IPS-15b (cell line): ENCODE results near the gene BLNK.
"Not testable (repeated sequence)": the region's sequence is repeated elsewhere in the genome, so short reads cannot be mapped to it uniquely, and the experiment has no call there.

Experiments used
- H3K27me3 ChIP-seq: one replicate; pipeline ENCODE4 v1.6.1; 2013; ENCODE audit warnings: low read length; ENCODE audit not compliant: control insufficient read depth, insufficient read depth
- H3K36me3 ChIP-seq: one replicate; pipeline ENCODE4 v1.6.1; 2013; ENCODE audit warnings: low read length; ENCODE audit not compliant: control insufficient read depth, insufficient read depth
- H3K4me1 ChIP-seq: one replicate; pipeline ENCODE4 v1.6.1; 2013; ENCODE audit warnings: mild to moderate bottlenecking, low read length; ENCODE audit not compliant: control insufficient read depth, insufficient read depth
- H3K4me3 ChIP-seq: one replicate; pipeline ENCODE4 v1.5.1; 2013; ENCODE audit warnings: low read depth, low read length
- H3K9ac ChIP-seq: one replicate; pipeline ENCODE4 v1.6.1; 2013; ENCODE audit warnings: low read depth, mild to moderate bottlenecking, low read length
- H3K9me3 ChIP-seq: one replicate; pipeline ENCODE4 v1.6.1; 2013; ENCODE audit warnings: mild to moderate bottlenecking, low read length; ENCODE audit not compliant: control insufficient read depth, insufficient read depth

Gene BLNK

DNA sequence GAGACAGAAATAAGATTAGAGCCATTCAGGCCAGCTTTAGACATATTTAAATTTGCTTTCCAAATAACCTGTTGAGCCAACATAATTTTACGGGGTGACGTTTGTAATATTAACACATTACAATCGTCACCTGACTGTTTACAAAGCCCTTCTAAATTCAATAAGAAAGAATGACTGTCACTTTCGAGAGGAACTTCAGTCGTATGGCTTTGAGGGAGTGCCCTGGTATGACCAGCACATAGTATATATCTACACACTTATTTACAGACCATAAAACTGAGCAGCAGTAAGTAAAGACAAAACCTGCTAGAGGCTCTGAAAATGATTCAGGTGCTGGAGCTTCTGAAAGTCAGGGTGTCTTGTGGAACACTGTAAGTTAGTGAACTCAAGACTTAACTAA, 62.4 kb downstream of the BLNK start:
- peaks cover 3% of the 10 kb centered on the region for H3K4me1 ChIP-seq
- H3K9me3 ChIP-seq = no peaks in the 10 kb centered on the region
- H3K27me3 ChIP-seq = no peaks in the 10 kb centered on the region
- no peak overlapping the region for H3K4me3 ChIP-seq
- H3K36me3 ChIP-seq = no peaks in the 10 kb centered on the region
- no peak overlapping the region for H3K9ac ChIP-seq

DNA sequence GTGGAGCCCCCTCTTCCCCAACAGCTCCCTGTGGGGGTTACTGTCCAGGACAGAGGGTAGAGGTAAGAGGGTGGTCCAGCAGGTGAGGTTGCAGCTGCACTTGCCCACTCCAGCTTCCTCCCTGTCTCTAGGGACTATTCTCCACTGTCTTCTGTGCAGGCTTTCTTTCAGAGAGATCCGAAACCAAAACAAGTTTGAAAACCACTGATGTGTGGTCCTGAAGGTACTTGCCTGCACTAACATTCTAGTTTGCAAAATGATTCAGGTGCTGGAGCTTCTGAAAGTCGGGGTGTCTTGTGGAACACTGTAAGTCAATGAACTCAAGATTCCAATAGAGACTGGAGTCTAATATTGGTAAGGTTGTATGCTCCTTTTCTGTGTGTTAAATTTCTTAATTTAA, 63.1 kb downstream of the BLNK start:
- no peaks in the 10 kb centered on the region for H3K27me3 ChIP-seq

DNA sequence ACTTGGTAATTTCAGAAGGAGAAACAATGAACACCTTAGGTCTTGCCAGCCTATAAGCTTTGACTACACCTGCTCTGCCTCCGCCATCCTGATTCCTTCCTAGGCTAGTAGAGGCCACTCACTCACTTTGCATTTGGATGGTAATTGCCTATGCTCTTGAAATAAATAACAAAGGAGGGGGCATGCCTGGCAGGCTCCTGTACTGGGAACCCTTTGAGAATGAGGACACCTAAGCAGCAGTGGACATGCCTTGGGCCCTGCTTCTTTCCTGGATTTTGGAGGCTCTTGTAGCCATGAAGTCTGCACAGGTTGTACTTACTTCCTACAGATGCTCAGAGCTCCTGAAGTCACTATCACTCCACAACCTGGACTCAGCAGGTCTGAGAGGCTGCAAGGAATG, 65.8 kb downstream of the BLNK start:
- no peaks in the 10 kb centered on the region for H3K36me3 ChIP-seq

More for the DNA sequence above, 63.1 kb downstream of the BLNK start:
- Histone ChIP-seq H3K4me1 (peaks cover 3% of the 10 kb centered on the region), H3K4me3 (no peak overlapping the region), H3K9me3 (no peaks in the 10 kb centered on the region), H3K36me3 (no peaks in the 10 kb centered on the region), H3K9ac (no peak overlapping the region)

DNA sequence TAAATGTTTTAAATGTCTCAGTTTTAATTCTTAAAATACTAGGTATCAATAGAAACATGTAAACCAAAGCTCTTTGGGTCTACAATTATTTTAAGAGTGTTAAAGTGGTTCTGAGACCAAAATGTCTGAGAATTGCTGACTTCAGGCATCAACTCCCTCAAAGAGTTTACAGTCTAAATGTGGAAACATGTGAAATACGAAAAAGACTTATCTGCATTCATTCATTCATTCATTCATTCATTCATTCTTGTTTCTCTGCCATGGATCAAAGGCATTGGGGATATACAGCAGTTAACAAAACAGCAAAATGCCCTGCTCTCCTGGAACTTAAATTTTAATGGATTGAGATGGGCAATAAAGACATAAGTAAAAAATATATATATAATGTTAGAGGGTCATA, 69.8 kb downstream of the BLNK start:
- H3K36me3 ChIP-seq = no peaks in the 10 kb centered on the region

More for the DNA sequence above, 65.8 kb downstream of the BLNK start:
- no peak overlapping the region for H3K9ac ChIP-seq
- H3K4me1 ChIP-seq = peaks cover 3% of the 10 kb centered on the region
- no peaks in the 10 kb centered on the region for H3K9me3 ChIP-seq
- H3K4me3 ChIP-seq = no peak overlapping the region
- no peaks in the 10 kb centered on the region for H3K27me3 ChIP-seq

DNA sequence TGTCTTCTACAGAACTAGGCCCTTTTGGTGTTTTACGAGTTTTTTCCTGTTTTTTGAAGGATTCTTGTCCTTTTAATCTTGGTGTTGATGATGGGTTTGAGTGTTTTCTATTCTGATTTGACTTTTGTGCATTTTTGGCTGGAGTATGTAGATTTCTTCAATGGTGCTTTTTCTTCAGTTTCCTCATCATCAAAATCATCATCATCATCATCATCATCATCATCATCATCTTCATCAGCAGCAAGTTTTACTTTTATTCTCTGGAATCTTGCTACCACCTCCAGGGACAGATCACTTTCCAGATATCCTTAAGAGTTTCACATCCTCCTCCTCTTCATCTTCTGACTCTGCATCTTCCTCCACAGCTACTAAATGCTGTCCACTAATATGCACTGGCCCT, 81.9 kb downstream of the BLNK start:
- not testable (repeated sequence) for H3K9me3 ChIP-seq, H3K27me3 ChIP-seq, H3K4me3 ChIP-seq, H3K4me1 ChIP-seq, H3K36me3 ChIP-seq, H3K9ac ChIP-seq

More for the DNA sequence above, 69.8 kb downstream of the BLNK start:
- Histone ChIP-seq H3K9ac (no peak overlapping the region), H3K9me3 (no peaks in the 10 kb centered on the region), H3K4me3 (no peak overlapping the region), H3K27me3 (no peaks in the 10 kb centered on the region), H3K4me1 (peaks cover 3% of the 10 kb centered on the region)

DNA sequence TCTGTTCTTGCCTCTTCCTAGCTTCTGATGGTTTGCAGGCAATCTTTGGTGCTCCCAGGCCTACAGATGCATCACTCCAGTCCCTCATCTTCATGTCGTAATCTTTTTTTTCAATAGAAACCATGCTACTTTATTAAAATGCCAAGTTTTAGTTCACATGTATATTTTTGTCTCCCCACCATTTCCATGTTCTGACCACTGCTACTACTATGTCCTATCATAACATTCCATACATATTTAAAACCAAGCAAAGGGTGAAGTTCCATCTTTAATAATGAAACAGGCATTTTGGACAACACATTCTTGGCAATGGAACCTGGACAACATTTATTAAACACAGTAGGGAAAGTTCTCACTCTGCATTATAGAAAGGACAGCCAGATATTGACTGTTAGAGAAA, 82.5 kb downstream of the BLNK start:
- no peaks in the 10 kb centered on the region for H3K36me3 ChIP-seq
- H3K9ac ChIP-seq = no peak overlapping the region
- H3K9me3 ChIP-seq = no peaks in the 10 kb centered on the region
- no peak overlapping the region for H3K4me3 ChIP-seq
- no peaks in the 10 kb centered on the region for H3K4me1 ChIP-seq
- H3K27me3 ChIP-seq = no peaks in the 10 kb centered on the region

DNA sequence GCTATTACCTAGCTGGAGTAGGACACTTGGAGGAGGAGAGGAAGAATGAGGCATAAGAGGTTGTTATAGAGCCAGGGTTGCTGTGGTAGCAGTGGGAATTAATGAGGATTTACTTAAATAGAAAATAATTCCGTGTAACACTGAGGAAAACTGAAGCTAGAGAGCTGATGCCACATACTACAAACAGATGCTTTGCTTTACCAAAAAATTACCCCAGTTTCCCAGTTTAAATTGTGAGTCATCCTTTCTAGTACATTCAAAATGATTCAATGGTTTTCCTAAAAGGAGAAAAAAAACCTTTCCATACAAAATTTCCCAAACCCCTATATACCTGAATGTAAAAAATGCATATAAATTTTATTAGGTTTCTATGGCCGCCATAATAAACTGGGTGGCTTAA, 82.9 kb downstream of the BLNK start:
- no peaks in the 10 kb centered on the region for H3K27me3 ChIP-seq

DNA sequence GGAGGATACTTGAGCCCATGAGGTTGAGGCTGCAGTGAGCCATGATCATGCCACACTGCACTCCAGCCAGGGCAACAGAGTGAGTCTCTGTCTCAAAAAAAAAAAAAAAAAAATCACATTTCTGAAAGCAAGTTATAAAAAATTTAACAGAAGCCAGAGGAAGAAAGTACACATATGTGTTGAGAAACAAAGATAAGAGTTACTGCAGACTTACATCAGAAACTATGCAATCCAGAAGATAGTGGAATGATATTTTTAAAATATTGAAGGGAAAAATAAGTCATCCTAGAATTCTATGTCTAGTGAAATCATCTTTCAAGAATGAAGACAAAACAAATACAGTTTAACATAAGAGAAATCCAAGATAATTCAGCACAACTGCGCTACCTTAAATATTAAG, 94.4 kb downstream of the BLNK start:
- H3K27me3 ChIP-seq = no peaks in the 10 kb centered on the region
- no peaks in the 10 kb centered on the region for H3K4me1 ChIP-seq
- H3K36me3 ChIP-seq = no peaks in the 10 kb centered on the region
- no peak overlapping the region for H3K9ac ChIP-seq
- no peak overlapping the region for H3K4me3 ChIP-seq
- H3K9me3 ChIP-seq = no peaks in the 10 kb centered on the region

More for the DNA sequence above, 82.9 kb downstream of the BLNK start:
- no peaks in the 10 kb centered on the region for H3K36me3 ChIP-seq
- no peak overlapping the region for H3K9ac ChIP-seq
- H3K9me3 ChIP-seq = no peaks in the 10 kb centered on the region
- H3K4me3 ChIP-seq = no peak overlapping the region
- no peaks in the 10 kb centered on the region for H3K4me1 ChIP-seq

DNA sequence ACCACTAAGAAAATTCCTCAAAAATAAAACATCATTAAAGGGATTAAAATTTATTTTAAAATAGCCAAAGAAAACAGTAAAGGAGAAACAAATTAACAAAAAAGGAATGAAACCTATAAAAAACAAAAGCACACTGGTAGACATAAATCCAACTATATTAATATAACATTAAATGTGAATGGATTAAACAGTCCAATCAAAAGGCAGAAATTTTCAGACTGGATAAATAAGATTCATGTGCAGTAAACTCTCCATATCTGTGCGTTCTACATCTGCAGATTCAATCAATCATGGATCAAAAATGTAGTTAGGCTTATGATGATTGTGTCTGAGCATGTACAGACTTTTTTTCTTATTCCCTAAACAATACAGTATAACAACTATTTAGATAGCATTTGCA, 98.7 kb downstream of the BLNK start:
- Histone ChIP-seq H3K9me3 (no peaks in the 10 kb centered on the region), H3K4me3 (no peak overlapping the region), H3K4me1 (no peaks in the 10 kb centered on the region), H3K36me3 (no peaks in the 10 kb centered on the region), H3K9ac (no peak overlapping the region), H3K27me3 (no peaks in the 10 kb centered on the region)

DNA sequence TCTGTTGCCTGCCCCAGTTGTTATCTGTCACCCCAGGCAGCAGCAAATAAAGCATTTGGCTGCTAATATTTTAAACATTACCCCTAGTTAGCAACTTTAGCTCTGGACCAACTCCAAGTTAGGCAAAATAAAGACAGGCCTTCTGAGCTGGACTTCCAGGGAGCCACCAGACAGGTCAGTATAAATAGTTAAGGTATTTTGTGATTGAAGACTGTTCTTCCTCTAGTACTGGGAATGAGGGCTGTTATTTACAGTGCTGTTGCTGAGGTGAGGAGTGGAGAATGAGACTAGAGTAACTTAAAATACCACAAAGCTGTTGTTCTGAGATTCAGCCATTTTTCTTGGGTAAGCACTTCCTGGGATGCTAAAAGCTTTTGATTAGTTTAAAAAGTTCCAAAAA, 101.1 kb downstream of the BLNK start:
- Histone ChIP-seq H3K4me1 (no peaks in the 10 kb centered on the region), H3K9ac (no peak overlapping the region), H3K36me3 (no peaks in the 10 kb centered on the region), H3K9me3 (no peaks in the 10 kb centered on the region), H3K27me3 (no peaks in the 10 kb centered on the region), H3K4me3 (no peak overlapping the region)

DNA sequence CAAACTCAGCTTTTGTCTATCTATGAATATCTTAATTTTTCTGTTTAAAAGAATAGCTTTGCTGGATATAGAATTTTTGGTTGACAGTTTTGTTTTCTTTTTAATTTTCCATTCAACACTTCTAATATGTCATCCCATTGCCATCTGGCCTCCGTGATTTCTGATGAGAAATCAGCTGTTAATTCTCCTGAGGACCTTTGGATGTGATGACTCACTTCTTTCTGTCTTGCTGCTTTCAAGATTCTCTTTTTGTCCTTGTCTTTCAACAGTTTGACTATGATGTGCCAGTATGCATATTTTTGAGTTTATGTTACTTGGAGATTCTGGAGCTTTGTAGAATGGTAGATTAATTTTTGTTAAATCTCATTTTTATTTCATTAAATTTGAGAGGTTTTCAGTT, 102.8 kb downstream of the BLNK start:
- Histone ChIP-seq H3K36me3 (no peaks in the 10 kb centered on the region), H3K9ac (no peak overlapping the region), H3K27me3 (no peaks in the 10 kb centered on the region), H3K4me1 (no peaks in the 10 kb centered on the region), H3K9me3 (no peaks in the 10 kb centered on the region), H3K4me3 (no peak overlapping the region)

DNA sequence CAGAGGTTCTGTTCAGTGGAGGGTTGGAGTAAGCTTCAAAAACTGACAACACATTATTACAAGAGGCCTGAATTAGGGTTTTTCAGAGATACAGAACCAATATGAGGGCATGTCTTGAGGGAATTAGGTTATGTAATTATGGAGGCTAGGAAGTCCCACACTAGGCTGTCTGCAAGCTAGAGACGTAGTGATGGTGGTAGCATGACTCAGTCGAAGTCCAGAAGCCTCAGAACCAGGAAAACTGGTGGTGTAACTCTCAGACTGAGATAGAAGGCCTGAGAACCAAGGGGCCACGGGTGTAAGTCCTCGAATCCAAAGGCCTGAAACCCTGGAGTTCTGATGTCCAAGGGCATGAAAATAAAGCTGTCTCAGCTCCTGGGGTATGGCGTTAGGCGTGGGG, 105.6 kb downstream of the BLNK start:
- Histone ChIP-seq H3K36me3 (no peaks in the 10 kb centered on the region), H3K4me1 (no peaks in the 10 kb centered on the region), H3K9ac (no peak overlapping the region), H3K9me3 (no peaks in the 10 kb centered on the region), H3K27me3 (no peaks in the 10 kb centered on the region), H3K4me3 (no peak overlapping the region)

DNA sequence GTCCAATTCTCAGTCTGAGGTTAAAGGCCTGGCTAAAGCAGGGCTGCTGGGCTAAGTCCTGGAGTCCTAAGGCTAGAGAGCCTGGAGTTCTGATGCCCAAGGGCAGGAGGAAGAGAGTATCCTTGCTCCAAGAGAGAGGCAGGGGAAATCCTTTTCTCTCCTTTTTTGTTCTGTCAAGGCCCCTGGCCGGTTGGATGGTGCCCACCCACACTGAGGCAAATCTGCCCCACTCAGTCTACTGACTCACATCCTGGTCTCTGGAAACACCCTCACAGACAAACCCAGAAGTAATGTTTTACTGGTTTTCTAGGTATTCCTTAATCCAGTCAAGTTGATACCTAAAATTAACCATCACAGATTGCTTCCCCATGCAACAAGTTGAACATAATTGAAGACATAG, 118.3 kb downstream of the BLNK start:
- Histone ChIP-seq H3K36me3 (peaks cover 15% of the 10 kb centered on the region), H3K9ac (no peak overlapping the region), H3K4me3 (no peak overlapping the region), H3K9me3 (no peaks in the 10 kb centered on the region), H3K4me1 (no peaks in the 10 kb centered on the region), H3K27me3 (no peaks in the 10 kb centered on the region)
